Mesenchymal stem cell (in vitro differentiated cells and primary cell): Measurements from ENCODE around the gene CFAP69.
A peak's percentile ranks its signal among the peaks of the same experiment; 100 is the strongest.

ENCODE experiments used
- DNase-seq: peaks from one replicate; pipeline ENCODE4 v3.0.0-alpha.2; 2013
- H2AFZ ChIP-seq: one replicate; pipeline ENCODE4 v1.6.1; 2013; ENCODE audit warnings: low read depth, mild to moderate bottlenecking, control low read depth, inconsistent platforms, low read length, moderate library complexity
- H2AK5ac ChIP-seq: 2 replicates; pipeline ENCODE4 v1.6.1; 2013; ENCODE audit warnings: low read length, moderate library complexity, mild to moderate bottlenecking, inconsistent platforms; ENCODE audit not compliant: severe bottlenecking
- H2BK120ac ChIP-seq: one replicate; pipeline ENCODE4 v1.6.1; 2013; ENCODE audit warnings: low read depth, mild to moderate bottlenecking, inconsistent platforms, low read length, moderate library complexity
- H2BK12ac ChIP-seq, 2 experiments: one replicate each; pipeline ENCODE4 v1.6.1; 2013; ENCODE audit warnings: inconsistent platforms in 2 of 2, low read length in 2 of 2, mild to moderate bottlenecking in 2 of 2, moderate library complexity in 2 of 2, control low read depth in 1 of 2
- H2BK15ac ChIP-seq: one replicate; pipeline ENCODE4 v1.6.1; 2013; ENCODE audit warnings: mild to moderate bottlenecking, low read depth, inconsistent platforms; ENCODE audit not compliant: poor library complexity, severe bottlenecking
- H2BK5ac ChIP-seq: 2 replicates; pipeline ENCODE4 v1.6.1; 2013; ENCODE audit warnings: low read depth, mild to moderate bottlenecking, low read length, control low read depth, inconsistent platforms; ENCODE audit not compliant: poor library complexity, severe bottlenecking
- H3K14ac ChIP-seq, 2 experiments: one replicate each; pipeline ENCODE4 v1.6.1; 2013; ENCODE audit warnings: inconsistent platforms in 2 of 2, low read length in 2 of 2, control low read depth in 1 of 2, mild to moderate bottlenecking in 1 of 2, moderate library complexity in 1 of 2
- H3K18ac ChIP-seq, 2 experiments: one replicate each; pipeline ENCODE4 v1.6.1; 2013; ENCODE audit warnings: inconsistent platforms in 2 of 2, low read length in 2 of 2, control low read depth in 1 of 2, low read depth in 1 of 2, mild to moderate bottlenecking in 1 of 2
- H3K23ac ChIP-seq, 2 experiments: one replicate each; pipeline ENCODE4 v1.6.1; 2013; ENCODE audit warnings: inconsistent platforms in 2 of 2, low read length in 2 of 2, mild to moderate bottlenecking in 2 of 2, moderate library complexity in 2 of 2, control low read depth in 1 of 2
- H3K27ac ChIP-seq: 2 replicates; pipeline ENCODE4 v1.5.1; 2013; ENCODE audit warnings: mild to moderate bottlenecking, moderate library complexity, low read length, control low read depth, inconsistent platforms; ENCODE audit not compliant: poor library complexity, severe bottlenecking
- H3K27me3 ChIP-seq, 2 experiments: 2 replicates each; pipeline versions ENCODE4 v1.6.1 to v1.7.0; 2013; ENCODE audit warnings: low read length in 2 of 2, mild to moderate bottlenecking in 2 of 2, moderate library complexity in 2 of 2, control low read depth in 1 of 2, inconsistent platforms in 1 of 2; ENCODE audit not compliant: control insufficient read depth in 1 of 2, insufficient read depth in 1 of 2
- H3K36me3 ChIP-seq, 2 experiments: 2 replicates each; pipeline versions ENCODE4 v1.6.1 to v1.7.0; 2013; ENCODE audit warnings: low read length in 2 of 2, control low read depth in 1 of 2, inconsistent platforms in 1 of 2, low read depth in 1 of 2, mild to moderate bottlenecking in 1 of 2; ENCODE audit not compliant: insufficient read depth in 2 of 2, control insufficient read depth in 1 of 2
- H3K4ac ChIP-seq, 2 experiments: one replicate each; pipeline ENCODE4 v1.6.1; 2013; ENCODE audit warnings: inconsistent platforms in 2 of 2, low read length in 2 of 2, mild to moderate bottlenecking in 2 of 2, moderate library complexity in 2 of 2, control low read depth in 1 of 2, low read depth in 1 of 2
- H3K4me1 ChIP-seq: 2 replicates; pipeline ENCODE4 v1.6.1; 2013; ENCODE audit warnings: low read depth, low read length, control low read depth; ENCODE audit not compliant: control insufficient read depth, insufficient read depth
- H3K4me2 ChIP-seq: 2 replicates; pipeline ENCODE4 v1.6.1; 2013; ENCODE audit warnings: low read length, mild to moderate bottlenecking, inconsistent platforms; ENCODE audit not compliant: poor library complexity, severe bottlenecking
- H3K4me3 ChIP-seq, 2 experiments: 2 replicates each; pipeline versions ENCODE4 v1.5.1 to v1.7.0; 2013; ENCODE audit warnings: low read length in 2 of 2, mild to moderate bottlenecking in 2 of 2, control low read depth in 1 of 2, low read depth in 1 of 2; ENCODE audit not compliant: insufficient read depth in 1 of 2
- H3K79me1 ChIP-seq: replicated peaks from 2 replicates; pipeline ENCODE4 v1.6.1; 2013; ENCODE audit warnings: mild to moderate bottlenecking, control low read depth, low read length, inconsistent platforms; ENCODE audit not compliant: poor library complexity, severe bottlenecking
- H3K9ac ChIP-seq: 2 replicates; pipeline ENCODE4 v1.7.0; 2013; ENCODE audit warnings: mild to moderate bottlenecking, low read length, moderate library complexity
- H3K9me3 ChIP-seq: 2 replicates; pipeline ENCODE4 v1.7.0; 2013; ENCODE audit warnings: mild to moderate bottlenecking, low read length; ENCODE audit not compliant: control insufficient read depth
- H4K8ac ChIP-seq: one replicate; pipeline ENCODE4 v1.6.1; 2013; ENCODE audit warnings: inconsistent platforms, mild to moderate bottlenecking, low read length, moderate library complexity
- H4K91ac ChIP-seq: one replicate; pipeline ENCODE4 v1.6.1; 2013; ENCODE audit warnings: mild to moderate bottlenecking, low read length, inconsistent platforms
- WGBS: methylation state at CpG from one replicate; pipeline ENCODE4 v1.1.7; 2013; ENCODE audit warnings: mixed read lengths; 5-methylcytosine and 5-hydroxymethylcytosine counted together

CFAP69 gene

GRCh38 chr7:90243556-90243955, 1.4 kb upstream of the CFAP69 start:
- WGBS = 85% methylated on average over 1 of the region's 1 CpG
- Histone ChIP-seq H2AFZ (no peak overlapping the region), H2BK12ac (no peak overlapping the region), H4K8ac (no peak overlapping the region), H3K4me1 (peaks cover 10% of the 10 kb centered on the region), H2BK15ac (no peak overlapping the region), H2BK120ac (no peak overlapping the region), H3K9ac (no peak overlapping the region), H2AK5ac (no peak overlapping the region), H3K27ac (no peak overlapping the region), H4K91ac (no peak overlapping the region), H3K9me3 (no peaks in the 10 kb centered on the region), H3K4me2 (no peak overlapping the region), H3K18ac (no peak overlapping the region), H3K79me1 (no peaks in the 10 kb centered on the region), H3K23ac (no peak overlapping the region), H3K14ac (no peak overlapping the region), H3K4me3 (no peak overlapping the region), H3K36me3 (peaks cover 0 to 2% of the 10 kb centered on the region in 2 experiments), H2BK5ac (no peak overlapping the region), H3K27me3 (peaks cover 0 to 33% of the 10 kb centered on the region in 2 experiments), H3K4ac (no peak overlapping the region)
- no peak for DNase-seq

GRCh38 chr7:90244565-90244908, 437 bp upstream of the CFAP69 start:
- Histone ChIP-seq H3K14ac (no peak overlapping the region), H3K36me3 (no peaks in the 10 kb centered on the region), H3K79me1 (no peaks in the 10 kb centered on the region), H3K4me1 (peaks cover 10% of the 10 kb centered on the region), H3K27me3 (peaks cover 0 to 33% of the 10 kb centered on the region in 2 experiments), H2BK120ac (no peak overlapping the region), H3K4ac (no peak overlapping the region), H3K23ac (no peak overlapping the region), H3K18ac (no peak overlapping the region), H3K27ac (no peak overlapping the region), H2BK12ac (no peak overlapping the region), H2AFZ (peak overlapping the region; percentile 91), H3K4me3 (peak overlapping the region in 1 of 2 experiments; percentile 94), H3K9me3 (no peaks in the 10 kb centered on the region), H3K4me2 (peak overlapping the region; percentile 99), H2BK5ac (no peak overlapping the region), H4K91ac (no peak overlapping the region), H4K8ac (no peak overlapping the region), H2AK5ac (no peak overlapping the region), H2BK15ac (no peak overlapping the region), H3K9ac (peak overlapping the region; percentile 97)
- DNase-seq = no peak
- 12% methylated on average over 3 of the region's 6 CpGs for WGBS

DNA sequence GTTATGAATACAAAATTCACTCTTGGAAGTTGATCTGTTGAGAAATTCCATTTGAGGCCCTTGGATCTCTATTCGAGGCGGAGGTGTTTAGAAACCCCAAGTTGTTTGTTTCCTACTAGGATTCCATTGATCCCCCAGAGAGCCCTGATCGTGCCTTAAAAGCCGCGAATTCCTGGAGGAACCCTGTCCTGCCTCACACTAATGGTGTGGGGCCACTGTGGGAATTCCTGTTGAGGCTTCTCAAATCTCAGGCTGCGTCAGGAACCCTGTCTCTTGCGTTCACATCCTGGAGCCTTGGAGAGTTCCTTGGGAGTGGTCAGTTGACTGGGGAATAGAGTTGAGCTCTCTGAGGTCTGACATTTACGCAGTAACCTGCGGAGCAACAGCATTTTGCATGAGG, 1.2 kb downstream of the CFAP69 start:
- Histone ChIP-seq H2BK15ac (no peak overlapping the region), H3K18ac (no peak overlapping the region), H3K4me3 (peak overlapping the region in 1 of 2 experiments; percentile 94), H4K8ac (no peak overlapping the region), H2BK120ac (no peak overlapping the region), H3K79me1 (no peaks in the 10 kb centered on the region), H3K27me3 (peaks cover 0 to 44% of the 10 kb centered on the region in 2 experiments), H2BK5ac (no peak overlapping the region), H2AFZ (no peak overlapping the region), H2BK12ac (no peak overlapping the region), H2AK5ac (no peak overlapping the region), H4K91ac (no peak overlapping the region), H3K23ac (no peak overlapping the region), H3K9ac (peak overlapping the region; percentile 97), H3K36me3 (no peaks in the 10 kb centered on the region), H3K14ac (no peak overlapping the region), H3K4ac (no peak overlapping the region), H3K4me2 (peak overlapping the region; percentile 99), H3K4me1 (peaks cover 10% of the 10 kb centered on the region), H3K27ac (no peak overlapping the region), H3K9me3 (no peaks in the 10 kb centered on the region)
- 4% methylated on average over 9 of the region's 9 CpGs for WGBS
- DNase-seq = peak; percentile 6

GRCh38 chr7:90248706-90249105, 3.7 kb downstream of the CFAP69 start:
- no peak overlapping the region for H2BK120ac ChIP-seq
- H3K4me1 ChIP-seq = peaks cover 10% of the 10 kb centered on the region
- no peaks in the 10 kb centered on the region for H3K9me3 ChIP-seq
- H2AFZ ChIP-seq = no peak overlapping the region
- H2BK12ac ChIP-seq = no peak overlapping the region
- H3K9ac ChIP-seq = no peak overlapping the region
- H3K27me3 ChIP-seq = peaks cover 0 to 32% of the 10 kb centered on the region in 2 experiments
- H3K79me1 ChIP-seq = no peaks in the 10 kb centered on the region
- no peak for DNase-seq
- no peak overlapping the region for H4K91ac ChIP-seq
- no peaks in the 10 kb centered on the region for H3K36me3 ChIP-seq
- H2BK5ac ChIP-seq = no peak overlapping the region
- no peak overlapping the region for H3K4me2 ChIP-seq
- H3K23ac ChIP-seq = no peak overlapping the region
- H2BK15ac ChIP-seq = no peak overlapping the region
- no peak overlapping the region for H3K4me3 ChIP-seq
- H2AK5ac ChIP-seq = no peak overlapping the region
- H3K18ac ChIP-seq = no peak overlapping the region
- no peak overlapping the region for H4K8ac ChIP-seq
- WGBS = 86% methylated on average over 1 of the region's 3 CpGs
- no peak overlapping the region for H3K14ac ChIP-seq
- H3K27ac ChIP-seq = no peak overlapping the region
- H3K4ac ChIP-seq = no peak overlapping the region
